GM12878 (cell line): ENCODE measurements around the gene GJC1. TPM values are rescaled to one million over a fixed set of nuclear protein-coding genes. Genes with fewer than 3 reads are reported as not detected.

Experiments used
- ATAC-seq: fragments of 200-7000 bp; cut with Tn5 transposase; 3 replicates; pipeline ENCODE4 v1.9.1; 2020; ENCODE audit warnings: mild to moderate bottlenecking, moderate library complexity
- BruUV-seq: library from RNA; stranded (reverse); fragments of 400-500 nt; replicated peaks from 2 replicates; lab custom pipeline; 2021; lab: Mats Ljungman, UMichigan
- CTCF ChIA-PET: fragments of 300-600 bp; sonication (Branson Sonifier 250); formaldehyde crosslinking; extraction: SDS; loops from one replicate; lab custom pipeline; 2021; ENCODE audit warnings: inconsistent platforms; lab: Yijun Ruan, JAX
- POLR2A ChIA-PET: fragments of 350-600 bp; formaldehyde crosslinking; extraction: SDS; loops from one replicate; lab custom pipeline; 2021; ENCODE audit warnings: inconsistent platforms; lab: Charles Lee
- RAD21 ChIA-PET: fragments of 300-600 bp; sonication (Branson Sonifier 250); formaldehyde crosslinking; loops from one replicate; lab custom pipeline; 2023; ENCODE audit warnings: antibody characterized with exemption; ENCODE audit not compliant: unreplicated experiment; lab: Charles Lee
- SMC1A ChIA-PET: fragments of 300-600 bp; sonication (Branson Sonifier 250); formaldehyde crosslinking; loops from one replicate; lab custom pipeline; 2023; ENCODE audit not compliant: unreplicated experiment, uncharacterized antibody; lab: Charles Lee
- DNase-seq: peaks from one replicate; pipeline ENCODE4 v3.0.0-alpha.2; 2011; ENCODE audit warnings: low read depth, low spot score
- FAIRE-seq: peaks from 3 replicates; lab custom pipeline; 2011; peaks lifted over from hg19 to GRCh38; lab: Jason Lieb, UNC
- H2AFZ ChIP-seq: 2 replicates; pipeline ENCODE4 v1.6.0; 2011; ENCODE audit warnings: low read depth, low read length, control low read depth; ENCODE audit not compliant: control insufficient read depth
- H3K27ac ChIP-seq: 2 replicates; pipeline ENCODE4 v1.5.1; 2011; ENCODE audit warnings: control low read depth; ENCODE audit not compliant: control insufficient read depth, insufficient read depth
- H3K27me3 ChIP-seq, 2 experiments: replicated peaks in 1 of 2; 2 replicates each; pipeline versions ENCODE4 v1.6.0 to v1.6.1; 2011; ENCODE audit warnings: low read length in 1 of 2; ENCODE audit not compliant: control insufficient read depth in 2 of 2, insufficient read depth in 2 of 2
- H3K36me3 ChIP-seq, 2 experiments: 2 replicates each; pipeline ENCODE4 v1.5.1; 2011; ENCODE audit warnings: low read length in 1 of 2; ENCODE audit not compliant: control insufficient read depth in 2 of 2, insufficient read depth in 2 of 2
- H3K4me1 ChIP-seq: 2 replicates; pipeline ENCODE4 v1.6.1; 2011; ENCODE audit warnings: mild to moderate bottlenecking, low read length, moderate library complexity, mixed read lengths; ENCODE audit not compliant: control insufficient read depth, insufficient read depth
- H3K4me2 ChIP-seq: 2 replicates; pipeline ENCODE4 v1.6.0; 2011; ENCODE audit warnings: control low read depth; ENCODE audit not compliant: control insufficient read depth, insufficient read depth
- H3K4me3 ChIP-seq: fragments of 200-600 bp; sonication (generic); 2 replicates; pipeline ENCODE4 v1.5.1; 2016
- H3K79me2 ChIP-seq: 2 replicates; pipeline ENCODE4 v1.6.0; 2011; ENCODE audit warnings: low read length; ENCODE audit not compliant: control insufficient read depth, insufficient read depth
- H3K9ac ChIP-seq: 2 replicates; pipeline ENCODE4 v1.8.0; 2011; ENCODE audit warnings: low read length, control low read depth, mixed read lengths; ENCODE audit not compliant: control insufficient read depth, insufficient read depth
- H3K9me3 ChIP-seq: replicated peaks from 3 replicates; pipeline ENCODE4 v1.5.1; 2011; ENCODE audit warnings: mild to moderate bottlenecking, low read length; ENCODE audit not compliant: control insufficient read depth, insufficient read depth
- H4K20me1 ChIP-seq: 2 replicates; pipeline ENCODE4 v1.6.0; 2011; ENCODE audit not compliant: control insufficient read depth, insufficient read depth
- CREB1 ChIP-seq: IDR thresholded peaks from 2 replicates; pipeline ENCODE4 v1.6.1; 2012; ENCODE audit warnings: low read depth, mild to moderate bottlenecking, inconsistent platforms
- FOXM1 ChIP-seq: IDR thresholded peaks from 2 replicates; pipeline ENCODE4 v1.6.1; 2012; ENCODE audit warnings: low read depth, mild to moderate bottlenecking, inconsistent platforms, low read length, moderate library complexity
- MXI1 ChIP-seq: fragments of 150-350 bp; IDR thresholded peaks from 2 replicates; pipeline ENCODE4 v1.6.1; 2011; ENCODE audit warnings: low read depth, mild to moderate bottlenecking, inconsistent platforms, low read length, improper control_type of control experiment
- NFXL1 ChIP-seq: fragments of 450-650 bp; IDR thresholded peaks from 2 replicates; pipeline ENCODE4 v1.6.1; 2017; ENCODE audit warnings: antibody characterized with exemption, mild to moderate bottlenecking, borderline replicate concordance
- RBBP5 ChIP-seq: fragments of 200-600 bp; sonication (generic); conservative IDR thresholded peaks from 2 replicates; pipeline ENCODE4 v1.6.1; 2016
- RUNX3 ChIP-seq: IDR thresholded peaks from 2 replicates; pipeline ENCODE4 v1.6.1; 2012; ENCODE audit warnings: low read length, inconsistent platforms
- SIN3A ChIP-seq: IDR thresholded peaks from 2 replicates; pipeline ENCODE4 v1.6.1; 2012; ENCODE audit warnings: low read depth, low read length, improper control_type of control experiment
- TBL1XR1 ChIP-seq: IDR thresholded peaks from 2 replicates; pipeline ENCODE4 v1.6.1; 2012; ENCODE audit warnings: low read depth, low read length, improper control_type of control experiment
- WRNIP1 ChIP-seq: IDR thresholded peaks from 2 replicates; pipeline ENCODE4 v1.6.1; 2011; ENCODE audit warnings: low read depth, low read length, improper control_type of control experiment, borderline replicate concordance
- ZNF207 ChIP-seq: fragments of 450-650 bp; IDR thresholded peaks from 2 replicates; pipeline ENCODE4 v1.6.1; 2014; ENCODE audit warnings: antibody characterized with exemption, mild to moderate bottlenecking, borderline replicate concordance
- ZNF217 ChIP-seq: fragments of 450-650 bp; IDR thresholded peaks from 2 replicates; pipeline ENCODE4 v1.6.1; 2017; ENCODE audit warnings: antibody characterized with exemption, mild to moderate bottlenecking
- ZNF274 ChIP-seq: IDR thresholded peaks from one replicate; pipeline ENCODE4 v1.8.0; 2011; ENCODE audit not compliant: insufficient read length, insufficient read depth
- ZNF622 ChIP-seq: fragments of 450-650 bp; IDR thresholded peaks from 2 replicates; pipeline ENCODE4 v1.6.1; 2017; ENCODE audit warnings: mild to moderate bottlenecking, inconsistent platforms
- WGBS: methylation state at CpG from one replicate; pipeline ENCODE4 v1.1.6; 2016; ENCODE audit warnings: low lambda C conversion rate; ENCODE audit not compliant: insufficient replicate concordance, insufficient coverage; ENCODE audit errors: missing lambda C conversion rate; 5-methylcytosine and 5-hydroxymethylcytosine counted together
- in situ Hi-C: fragments of 300-500 bp; cut with MboI; formaldehyde crosslinking; loops from 9 replicates; pipeline ENCODE4 v1.14.3; 2018; ENCODE audit warnings: mixed read lengths
- intact Hi-C: fragments of 100-400 bp; cut with micrococcal nuclease; formaldehyde crosslinking; loops from one replicate; pipeline ENCODE4 v1.14.2; 2022; ENCODE audit not compliant: unreplicated experiment
- polyA plus RNA-seq, 11 experiments: library from polyadenylated mRNA; depleted of rRNA in 4 of 11; unstranded in 6 of 11; stranded (reverse) in 5 of 11; fragments of >200 nt; fragmentation: Nextera tagmentation in 4 of 11; fragmentation: Illumina TruSeq in 1 of 11; extraction: Ambion mirVana in 4 of 11; extraction: Trizol in 1 of 11; gene quantifications; 1 replicate in 1 of 11; 2 replicates in 10 of 11; pipeline versions ENCODE4 v1.2.1 to v1.2.3, GENCODE V29; 2011 to 2016; ENCODE audit warnings: inconsistent platforms in 2 of 11, missing spikeins in 2 of 11, low read depth in 1 of 11
- total RNA-seq, 4 experiments: library from RNA; depleted of rRNA in 3 of 4; stranded (reverse); fragments of >200 nt in 3 of 4; fragmentation: Illumina TruSeq in 1 of 4; extraction: Trizol in 1 of 4; gene quantifications; 2 replicates each; pipeline versions ENCODE4 v1.2.1 to v1.2.3, GENCODE V29; 2013 to 2021
- TF ChIP-seq, protein P1 (sequence below): fragments of 450-650 bp; formaldehyde crosslinking; IDR thresholded peaks from 2 replicates; pipeline ENCODE4 v1.5.0; 2022; ENCODE audit warnings: mild to moderate bottlenecking, missing genetic modification characterization

The GJC1 gene
- total and polyA plus RNA-seq, 10 of the 15 experiments (the other 5 are each of a cell fraction or from before 2014, with no cell fraction given), result 0.37 to 3.4 (median 0.90) TPM

DNA sequence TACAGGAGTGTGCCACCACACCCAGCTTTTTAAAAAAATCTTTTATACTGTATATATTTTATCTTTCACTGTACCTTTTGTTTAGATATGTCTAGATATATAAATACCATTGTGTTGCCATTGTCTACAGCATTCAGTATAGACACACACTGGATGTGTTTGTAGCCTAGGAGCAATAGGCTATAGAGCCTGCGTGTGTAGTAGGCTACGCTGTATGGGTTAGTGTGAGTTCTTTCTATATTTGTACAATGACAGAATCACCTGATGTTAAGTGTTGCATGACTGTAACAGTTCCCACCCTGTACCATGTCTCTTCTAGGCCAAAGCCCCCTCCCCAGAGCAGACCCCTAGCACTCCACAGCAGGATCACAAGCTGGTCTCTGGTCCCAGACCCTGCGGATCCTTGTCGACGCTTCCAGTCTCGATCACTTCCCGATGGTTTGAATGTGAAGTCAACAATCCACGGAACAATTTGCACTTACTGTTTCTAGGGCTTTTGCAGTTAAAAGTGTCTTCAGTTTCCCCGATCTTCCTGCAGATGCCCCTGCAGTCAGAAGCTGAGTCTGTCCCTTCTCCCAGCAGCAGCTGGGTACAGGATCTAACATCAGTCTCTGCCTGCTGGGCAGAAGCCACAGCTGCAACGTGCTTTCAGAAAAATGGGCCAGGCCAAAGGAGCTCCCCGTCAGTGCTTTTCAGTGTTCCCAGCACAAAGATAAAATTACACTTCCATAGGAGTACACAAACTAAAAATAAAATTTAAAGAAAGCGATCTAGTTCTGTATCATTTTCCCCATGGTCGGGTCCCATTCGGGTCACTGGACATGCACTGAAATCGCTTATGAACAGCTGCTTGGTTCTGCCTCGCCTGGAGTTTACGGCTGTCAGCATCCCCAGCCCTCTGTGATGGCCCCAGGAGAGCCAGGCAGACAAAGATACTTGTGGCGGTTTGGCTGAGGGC is 35.9 kb downstream of the GJC1 start:
- ChIA-PET SMC1A (no interaction called here), CTCF (interaction anchor here (1.0 to 1.2 kb wide), 5 partner anchors 9 to 341 kb away, joined by 3 to 4 read pairs (median 3); partner anchors contain the start of gene ACBD4), POLR2A (no interaction called here), RAD21 (no interaction called here)
- intact Hi-C loops (no loop called here), in situ Hi-C loops (no loop called here)
- H3K9me3 ChIP-seq, result no peaks in the 10 kb centered on the region
- FAIRE-seq (no peak), DNase-seq (no peak), ATAC-seq (no peak)
- BruUV-seq, result no TSS peak
- H3K4me2 ChIP-seq, result no peak overlapping the region
- no peaks in the 10 kb centered on the region for H3K27me3 ChIP-seq
- H2AFZ ChIP-seq, result no peak overlapping the region
- no peaks in the 10 kb centered on the region for H4K20me1 ChIP-seq
- H3K4me1 ChIP-seq, result no peaks in the 10 kb centered on the region
- no peaks in the 10 kb centered on the region; a peak in 1 of 4 replicates for H3K36me3 ChIP-seq
- H3K4me3 ChIP-seq, result no peak overlapping the region
- 91% methylated on average over 18 of the region's 18 CpGs for WGBS
- TF ChIP-seq ZNF274, result no peak
- no peak for TF ChIP-seq MXI1
- TF ChIP-seq NFXL1, result no peak
- no peak for TF ChIP-seq RUNX3
- no peak for TF ChIP-seq CREB1
- no peak for TF ChIP-seq ZNF622
- no peak for TF ChIP-seq RBBP5
- TF ChIP-seq WRNIP1, result no peak
- no peak for TF ChIP-seq FOXM1
- no peak for TF ChIP-seq TBL1XR1
- no peak for TF ChIP-seq ZNF207
- TF ChIP-seq, protein P1, sequence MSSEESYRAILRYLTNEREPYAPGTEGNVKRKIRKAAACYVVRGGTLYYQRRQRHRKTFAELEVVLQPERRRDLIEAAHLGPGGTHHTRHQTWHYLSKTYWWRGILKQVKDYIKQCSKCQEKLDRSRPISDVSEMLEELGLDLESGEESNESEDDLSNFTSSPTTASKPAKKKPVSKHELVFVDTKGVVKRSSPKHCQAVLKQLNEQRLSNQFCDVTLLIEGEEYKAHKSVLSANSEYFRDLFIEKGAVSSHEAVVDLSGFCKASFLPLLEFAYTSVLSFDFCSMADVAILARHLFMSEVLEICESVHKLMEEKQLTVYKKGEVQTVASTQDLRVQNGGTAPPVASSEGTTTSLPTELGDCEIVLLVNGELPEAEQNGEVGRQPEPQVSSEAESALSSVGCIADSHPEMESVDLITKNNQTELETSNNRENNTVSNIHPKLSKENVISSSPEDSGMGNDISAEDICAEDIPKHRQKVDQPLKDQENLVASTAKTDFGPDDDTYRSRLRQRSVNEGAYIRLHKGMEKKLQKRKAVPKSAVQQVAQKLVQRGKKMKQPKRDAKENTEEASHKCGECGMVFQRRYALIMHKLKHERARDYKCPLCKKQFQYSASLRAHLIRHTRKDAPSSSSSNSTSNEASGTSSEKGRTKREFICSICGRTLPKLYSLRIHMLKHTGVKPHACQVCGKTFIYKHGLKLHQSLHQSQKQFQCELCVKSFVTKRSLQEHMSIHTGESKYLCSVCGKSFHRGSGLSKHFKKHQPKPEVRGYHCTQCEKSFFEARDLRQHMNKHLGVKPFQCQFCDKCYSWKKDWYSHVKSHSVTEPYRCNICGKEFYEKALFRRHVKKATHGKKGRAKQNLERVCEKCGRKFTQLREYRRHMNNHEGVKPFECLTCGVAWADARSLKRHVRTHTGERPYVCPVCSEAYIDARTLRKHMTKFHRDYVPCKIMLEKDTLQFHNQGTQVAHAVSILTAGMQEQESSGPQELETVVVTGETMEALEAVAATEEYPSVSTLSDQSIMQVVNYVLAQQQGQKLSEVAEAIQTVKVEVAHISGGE, result no peak
- TF ChIP-seq ZNF217, result no peak
- no peak for TF ChIP-seq SIN3A
- H3K79me2 ChIP-seq, result no peaks in the 10 kb centered on the region
- no peak overlapping the region for H3K9ac ChIP-seq
- H3K27ac ChIP-seq, result no peak overlapping the region
